WTC11 (cell line): ENCODE results near the gene ATP2A3. TPM values are rescaled to one million over a fixed set of nuclear protein-coding genes. Genes with fewer than 3 reads are reported as not detected.

Experiments used
- ATAC-seq: fragments of 200-7000 bp; cut with Tn5 transposase; 2 replicates; pipeline ENCODE4 v1.10.0; 2021; ENCODE audit warnings: mild to moderate bottlenecking, moderate library complexity
- CTCF ChIA-PET: fragments of 300-600 bp; sonication (Branson Sonifier 250); formaldehyde crosslinking; loops from one replicate; lab custom pipeline; 2021; ENCODE audit warnings: antibody characterized with exemption; lab: Charles Lee
- POLR2A ChIA-PET: fragments of 350-600 bp; sonication (Branson Sonifier 250); formaldehyde crosslinking; loops from one replicate; lab custom pipeline; 2021; ENCODE audit warnings: antibody characterized with exemption; lab: Charles Lee
- DNase-seq: peaks from one replicate; pipeline ENCODE4 v3.0.0; 2021; ENCODE audit warnings: low spot score
- H3K27ac Mint-ChIP-seq: 2 replicates; pipeline ENCODE4 v1.8.0; 2021; ENCODE audit warnings: mixed read lengths
- H3K27me3 Mint-ChIP-seq: 2 replicates; pipeline ENCODE4 v1.8.0; 2021; ENCODE audit warnings: low read depth, mild to moderate bottlenecking, moderate library complexity, mixed read lengths
- H3K36me3 Mint-ChIP-seq: 2 replicates; pipeline ENCODE4 v1.8.0; 2021; ENCODE audit warnings: mixed read lengths
- H3K4me1 Mint-ChIP-seq: 2 replicates; pipeline ENCODE4 v1.8.0; 2022; ENCODE audit warnings: mixed read lengths
- H3K4me3 Mint-ChIP-seq: 2 replicates; pipeline ENCODE4 v1.8.0; 2021; ENCODE audit warnings: mild to moderate bottlenecking, moderate library complexity, mixed read lengths
- H3K9me3 Mint-ChIP-seq: 2 replicates; pipeline ENCODE4 v1.8.0; 2021; ENCODE audit warnings: mixed read lengths
- ATF2 ChIP-seq: sonication (generic); formaldehyde crosslinking; IDR thresholded peaks from 2 replicates; pipeline ENCODE4 v1.8.1; 2022; ENCODE audit warnings: low read depth, missing genetic modification reagents, borderline replicate concordance
- ATF3 ChIP-seq: sonication (generic); formaldehyde crosslinking; conservative IDR thresholded peaks from 2 replicates; pipeline ENCODE4 v1.8.1; 2022; ENCODE audit warnings: mild to moderate bottlenecking, missing genetic modification reagents
- EMX1 ChIP-seq: fragments of 250-450 bp; sonication (Bioruptor Pico); IDR thresholded peaks from 2 replicates; pipeline ENCODE4 v1.8.0; 2021; ENCODE audit warnings: mild to moderate bottlenecking
- ERG ChIP-seq: fragments of 250-450 bp; sonication (Bioruptor Pico); IDR thresholded peaks from 2 replicates; pipeline ENCODE4 v1.8.0; 2021; ENCODE audit warnings: mild to moderate bottlenecking
- FOXJ3 ChIP-seq: sonication (generic); formaldehyde crosslinking; IDR thresholded peaks from 2 replicates; pipeline ENCODE4 v1.9.0; 2021; ENCODE audit warnings: missing genetic modification reagents, mild to moderate bottlenecking, borderline replicate concordance
- GABPB1 ChIP-seq: sonication (generic); formaldehyde crosslinking; IDR thresholded peaks from 2 replicates; pipeline ENCODE4 v1.8.1; 2023; ENCODE audit warnings: mild to moderate bottlenecking, missing genetic modification reagents
- IRF1 ChIP-seq: sonication (generic); formaldehyde crosslinking; IDR thresholded peaks from 2 replicates; pipeline ENCODE4 v1.8.0; 2023; ENCODE audit warnings: missing genetic modification reagents
- NFATC4 ChIP-seq: fragments of 250-450 bp; sonication (Bioruptor Pico); IDR thresholded peaks from 2 replicates; pipeline ENCODE4 v1.9.0; 2021; ENCODE audit warnings: mild to moderate bottlenecking
- PREB ChIP-seq: sonication (generic); formaldehyde crosslinking; IDR thresholded peaks from 2 replicates; pipeline ENCODE4 v1.8.1; 2022; ENCODE audit warnings: mild to moderate bottlenecking, missing genetic modification reagents, moderate library complexity, borderline replicate concordance
- TCF7 ChIP-seq: sonication (generic); formaldehyde crosslinking; IDR thresholded peaks from 2 replicates; pipeline ENCODE4 v1.8.0; 2022; ENCODE audit warnings: mild to moderate bottlenecking, low read depth, missing genetic modification reagents, moderate library complexity
- ZBTB21 ChIP-seq: sonication (generic); formaldehyde crosslinking; IDR thresholded peaks from 2 replicates; pipeline ENCODE4 v1.8.1; 2023; ENCODE audit warnings: mild to moderate bottlenecking, missing genetic modification reagents, borderline replicate concordance
- ZNF219 ChIP-seq: sonication (generic); formaldehyde crosslinking; IDR thresholded peaks from 2 replicates; pipeline ENCODE4 v1.8.0; 2023; ENCODE audit warnings: missing genetic modification reagents, mild to moderate bottlenecking, borderline replicate concordance
- ZNF396 ChIP-seq: fragments of 250-450 bp; sonication (Bioruptor Pico); IDR thresholded peaks from 2 replicates; pipeline ENCODE4 v1.8.0; 2021; ENCODE audit warnings: mild to moderate bottlenecking, moderate library complexity, borderline replicate concordance
- total RNA-seq: library from RNA; stranded (reverse); gene quantifications from 3 replicates; pipeline ENCODE4 v1.2.3, GENCODE V29; 2021

ATP2A3 gene
- total RNA-seq, 1 experiment from 2014 or later = 37.8 TPM

- no peak for TF ChIP-seq ZBTB21
- TF ChIP-seq PREB = no peak
- TF ChIP-seq, all 79 proteins: peak for 0
Measured at GRCh38 chr17:3895354-3895753, 68.9 kb downstream of the ATP2A3 start (continued).

GRCh38 chr17:3894911-3895343 lies 69.3 kb downstream of the ATP2A3 start:
- no peak overlapping the region for H3K27ac Mint-ChIP-seq
- no peaks in the 10 kb centered on the region for H3K36me3 Mint-ChIP-seq
- TF ChIP-seq IRF1 (CRISPR knock-in tag) (no peak), EMX1 (no peak), ERG (CRISPR knock-in tag) (no peak), ZNF396 (CRISPR knock-in tag) (no peak), GABPB1 (no peak), TCF7 (CRISPR knock-in tag) (no peak), ATF3 (CRISPR knock-in tag) (no peak), FOXJ3 (CRISPR knock-in tag) (no peak)
- DNase-seq (no peak), ATAC-seq (no peak)
- CTCF ChIA-PET = interaction anchor here (0.5 to 2.9 kb wide), 5 partner anchors 19 to 737 kb away, joined by 3 to 22 read pairs (median 4); partner anchors contain the start of gene NCBP3
- no peak overlapping the region for H3K4me3 Mint-ChIP-seq
- no peaks in the 10 kb centered on the region for H3K9me3 Mint-ChIP-seq
- POLR2A ChIA-PET = no interaction called here
- peaks cover 7% of the 10 kb centered on the region; the same call in 1 of the 2 replicates for H3K27me3 Mint-ChIP-seq
- H3K4me1 Mint-ChIP-seq = peaks cover 26% of the 10 kb centered on the region

- Mint-ChIP-seq H3K36me3 (no peaks in the 10 kb centered on the region), H3K4me1 (peaks cover 26% of the 10 kb centered on the region), H3K27ac (peak overlapping the region; percentile 90; the same call in 1 of the 2 replicates), H3K4me3 (peak overlapping the region; percentile 68), H3K27me3 (peaks cover 7% of the 10 kb centered on the region; the same call in 1 of the 2 replicates), H3K9me3 (no peaks in the 10 kb centered on the region)
- ATAC-seq (no peak), DNase-seq (no peak)
- CTCF ChIA-PET = interaction anchor here (1.6 to 2.9 kb wide), 5 partner anchors 13 to 212 kb away, joined by 4 to 22 read pairs (median 11); partner anchors contain the start of gene NCBP3
- TF ChIP-seq FOXJ3 (CRISPR knock-in tag) = no peak
- no peak for TF ChIP-seq ZNF219 (CRISPR knock-in tag)
- POLR2A ChIA-PET = no interaction called here
Measured at GRCh38 chr17:3894188-3894587, 70.0 kb downstream of the ATP2A3 start.

- TF ChIP-seq NFATC4 (no peak), ATF2 (CRISPR knock-in tag) (no peak)
- Mint-ChIP-seq H3K4me3 (peak overlapping the region; percentile 68), H3K27ac (peak overlapping the region; percentile 90), H3K9me3 (no peaks in the 10 kb centered on the region), H3K4me1 (peaks cover 26% of the 10 kb centered on the region), H3K36me3 (no peaks in the 10 kb centered on the region), H3K27me3 (peaks cover 7% of the 10 kb centered on the region; the same call in 1 of the 2 replicates)
- POLR2A ChIA-PET = no interaction called here
- no peak for ATAC-seq
- no peak for DNase-seq
- CTCF ChIA-PET = interaction anchor here (1.0 to 2.9 kb wide), 9 partner anchors 10 to 211 kb away, joined by 3 to 22 read pairs (median 10); partner anchors contain the start of genes NCBP3 and P2RX1
Measured at GRCh38 chr17:3893720-3894116, 70.5 kb downstream of the ATP2A3 start.
